ENCODE measurements around the gene MYOCD. TPM values are rescaled to one million over a fixed set of nuclear protein-coding genes. Genes with fewer than 3 reads are reported as not detected.

The MYOCD gene
- total and polyA plus RNA-seq, 2 experiments from 2014 or later: under 0.01 to 0.09 TPM

DNA sequence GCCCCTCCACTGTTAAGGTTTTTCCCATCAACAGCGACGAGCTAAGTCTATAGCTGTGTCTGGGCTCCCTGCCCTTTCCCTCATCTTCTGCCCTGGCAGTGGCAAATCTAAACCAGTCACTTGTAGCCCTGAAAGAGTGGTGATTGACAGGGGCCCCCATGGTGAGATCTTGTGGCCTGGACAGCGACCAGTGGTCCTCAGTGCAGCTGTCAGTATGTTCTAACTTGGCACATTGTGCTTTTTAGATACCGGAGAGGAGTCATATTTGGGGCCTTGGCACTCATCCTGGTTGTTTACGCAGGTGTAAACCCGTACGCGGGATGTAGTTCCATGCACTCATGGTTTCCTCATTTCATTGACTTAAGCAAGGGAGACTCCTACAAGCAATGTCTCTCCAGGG, 66.1 kb downstream of the MYOCD start:
- no peak overlapping the region for H3K27ac ChIP-seq
- no peak for TF ChIP-seq EZH2 (IDR thresholded peaks at IDR 0.05; ENCODE audit: insufficient read depth, poor library complexity, severe bottlenecking)
- no peak for TF ChIP-seq EZH2phosphoT487 (IDR thresholded peaks at IDR 0.05; ENCODE audit: insufficient read depth, low read depth)
- H3K9me3 ChIP-seq (ENCODE audit: low read depth): no peaks in the 10 kb centered on the region
- H3K4me2 ChIP-seq (ENCODE audit: unreplicated experiment): no peak overlapping the region
- H3K27me3 ChIP-seq (replicated peaks; ENCODE audit: insufficient read depth): no peaks in the 10 kb centered on the region; the same call in 1 of the 2 replicates
- no peaks in the 10 kb centered on the region for H3K79me2 ChIP-seq (ENCODE audit: insufficient read depth)
- H4K20me1 ChIP-seq (ENCODE audit: insufficient read depth): no peaks in the 10 kb centered on the region
- no peaks in the 10 kb centered on the region for H3K9me2 ChIP-seq (ENCODE audit: insufficient read depth)
- H3K4me3 ChIP-seq: no peak overlapping the region
- H2AFZ ChIP-seq: no peak overlapping the region
- WGBS, 2 experiments (ENCODE audit: low coverage in 1 of 2, low lambda C conversion rate in 2 of 2, missing lambda C conversion rate in 2 of 2): 89 to 92% methylated on average over 8 of the region's 8 CpGs
- no peak for DNase-seq
- 0 out of 2 replicates have a peak, but pooled peaks cover 4% of the 10 kb centered on the region for H3F3A ChIP-seq (ENCODE audit: insufficient read depth)
- peaks cover 20% of the 10 kb centered on the region; the same call in 1 of the 2 replicates for H3K4me1 ChIP-seq (ENCODE audit: insufficient read depth)
- in situ Hi-C loops (cut with MboI): no loop called here
- no peaks in the 10 kb centered on the region for H3K36me3 ChIP-seq (ENCODE audit: low read depth)
- no peak overlapping the region for H3K9ac ChIP-seq

DNA sequence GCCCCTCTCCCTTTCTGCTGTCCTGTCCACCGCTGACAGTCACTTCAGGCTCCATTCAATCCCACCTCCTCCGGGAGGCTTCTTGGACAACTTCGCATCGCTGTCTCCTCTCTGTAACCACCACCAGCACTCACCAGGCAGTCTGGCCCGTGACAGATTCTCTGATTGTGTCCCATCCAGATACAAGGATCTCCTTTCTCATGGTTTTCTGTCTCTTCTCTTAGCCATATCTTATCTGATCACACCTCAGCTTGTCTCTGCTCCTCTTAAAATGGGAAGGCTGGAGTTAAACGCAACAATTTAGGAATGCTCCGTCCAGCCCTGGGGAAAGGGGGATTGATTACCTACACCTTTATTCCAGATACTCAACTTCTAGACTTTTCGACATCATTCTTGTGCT, 66.7 kb downstream of the MYOCD start:
- Histone ChIP-seq H3F3A (ENCODE audit: insufficient read depth) (0 out of 2 replicates have a peak, but pooled peaks cover 4% of the 10 kb centered on the region), H3K9me3 (ENCODE audit: low read depth) (no peaks in the 10 kb centered on the region), H3K4me1 (ENCODE audit: insufficient read depth) (peaks cover 15% of the 10 kb centered on the region; the same call in 1 of the 2 replicates), H3K4me3 (no peak overlapping the region), H3K36me3 (ENCODE audit: low read depth) (no peaks in the 10 kb centered on the region), H2AFZ (no peak overlapping the region), H3K9ac (no peak overlapping the region), H3K27me3 (replicated peaks; ENCODE audit: insufficient read depth) (no peaks in the 10 kb centered on the region; the same call in 1 of the 2 replicates), H3K4me2 (ENCODE audit: unreplicated experiment) (no peak overlapping the region), H3K27ac (no peak overlapping the region), H3K9me2 (ENCODE audit: insufficient read depth) (no peaks in the 10 kb centered on the region), H4K20me1 (ENCODE audit: insufficient read depth) (no peaks in the 10 kb centered on the region), H3K79me2 (ENCODE audit: insufficient read depth) (no peaks in the 10 kb centered on the region)
- no peak for TF ChIP-seq EZH2 (IDR thresholded peaks at IDR 0.05; ENCODE audit: insufficient read depth, poor library complexity, severe bottlenecking)
- TF ChIP-seq EZH2phosphoT487 (IDR thresholded peaks at IDR 0.05; ENCODE audit: insufficient read depth, low read depth): no peak
- WGBS, 2 experiments (ENCODE audit: low coverage in 1 of 2, low lambda C conversion rate in 2 of 2, missing lambda C conversion rate in 2 of 2): 85 to 88% methylated on average over 8 of the region's 8 CpGs
- DNase-seq: no peak
- in situ Hi-C loops (cut with MboI): no loop called here

DNA sequence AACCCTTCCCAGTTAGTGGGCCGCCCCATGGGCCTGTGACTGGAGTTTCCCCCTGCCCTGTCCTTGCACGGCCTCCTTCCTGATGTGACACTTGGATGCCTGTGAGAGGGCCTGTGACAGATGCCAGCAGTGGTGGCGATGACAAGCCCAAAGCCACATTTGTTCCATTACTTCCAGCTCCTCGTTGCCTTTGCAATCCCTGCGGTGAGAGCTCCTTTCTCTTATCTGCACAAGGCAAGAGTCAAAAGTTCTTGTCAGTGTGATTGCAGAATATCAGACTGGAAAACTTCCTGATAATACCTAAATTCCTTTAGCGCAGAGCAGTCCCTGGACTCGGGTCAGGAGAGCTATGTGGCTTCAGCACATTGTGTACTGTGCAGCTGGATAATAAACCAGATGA, 69.2 kb downstream of the MYOCD start:
- Histone ChIP-seq H3K9me2 (ENCODE audit: insufficient read depth) (no peaks in the 10 kb centered on the region), H3F3A (ENCODE audit: insufficient read depth) (0 out of 2 replicates have a peak, but pooled peaks cover 4% of the 10 kb centered on the region), H3K4me3 (no peak overlapping the region), H3K27me3 (replicated peaks; ENCODE audit: insufficient read depth) (peaks cover 14% of the 10 kb centered on the region; the same call in 1 of the 2 replicates), H3K9me3 (ENCODE audit: low read depth) (no peaks in the 10 kb centered on the region), H3K4me2 (ENCODE audit: unreplicated experiment) (no peak overlapping the region), H4K20me1 (ENCODE audit: insufficient read depth) (no peaks in the 10 kb centered on the region), H3K9ac (no peak overlapping the region), H3K36me3 (ENCODE audit: low read depth) (no peaks in the 10 kb centered on the region), H3K4me1 (ENCODE audit: insufficient read depth) (0 out of 2 replicates have a peak, but pooled peaks cover 10% of the 10 kb centered on the region), H2AFZ (no peak overlapping the region), H3K79me2 (ENCODE audit: insufficient read depth) (no peaks in the 10 kb centered on the region), H3K27ac (no peak overlapping the region)
- DNase-seq: no peak
- TF ChIP-seq EZH2phosphoT487 (IDR thresholded peaks at IDR 0.05; ENCODE audit: insufficient read depth, low read depth): no peak
- TF ChIP-seq EZH2 (IDR thresholded peaks at IDR 0.05; ENCODE audit: insufficient read depth, poor library complexity, severe bottlenecking): no peak
- in situ Hi-C loops (cut with MboI): no loop called here
- WGBS, 2 experiments (ENCODE audit: low coverage in 1 of 2, low lambda C conversion rate in 2 of 2, missing lambda C conversion rate in 2 of 2): 31% methylated on average over 7 of the region's 7 CpGs

DNA sequence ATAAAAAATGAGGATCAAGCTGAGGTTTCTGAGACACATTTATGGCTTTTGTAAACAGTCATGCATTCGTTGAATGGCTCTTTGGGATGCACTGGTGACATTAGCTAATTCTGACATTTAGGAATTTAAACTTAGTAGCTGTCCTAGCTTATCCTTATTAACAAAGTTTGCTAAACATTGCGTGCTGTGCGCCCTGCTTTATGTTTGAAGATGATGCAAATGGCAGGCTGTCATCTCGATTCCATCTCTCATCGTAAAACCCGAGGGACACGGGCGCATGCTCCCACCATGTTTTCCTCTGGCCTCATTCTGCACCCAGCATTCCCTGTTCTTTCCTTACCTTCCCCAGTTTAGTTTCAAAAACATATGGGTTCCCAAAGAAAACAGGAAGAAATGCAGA, 69.8 kb downstream of the MYOCD start:
- no peak overlapping the region for H3K9ac ChIP-seq
- no peak for DNase-seq
- no peaks in the 10 kb centered on the region for H4K20me1 ChIP-seq (ENCODE audit: insufficient read depth)
- 69 to 73% methylated on average over 8 of the region's 8 CpGs for WGBS, 2 experiments (ENCODE audit: low coverage in 1 of 2, low lambda C conversion rate in 2 of 2, missing lambda C conversion rate in 2 of 2)
- H3K9me3 ChIP-seq (ENCODE audit: low read depth): no peaks in the 10 kb centered on the region
- H3K27me3 ChIP-seq (replicated peaks; ENCODE audit: insufficient read depth): peaks cover 14% of the 10 kb centered on the region; the same call in 1 of the 2 replicates
- no peak for TF ChIP-seq EZH2 (IDR thresholded peaks at IDR 0.05; ENCODE audit: insufficient read depth, poor library complexity, severe bottlenecking)
- TF ChIP-seq EZH2phosphoT487 (IDR thresholded peaks at IDR 0.05; ENCODE audit: insufficient read depth, low read depth): no peak
- no peaks in the 10 kb centered on the region for H3K36me3 ChIP-seq (ENCODE audit: low read depth)
- no peak overlapping the region for H3K4me3 ChIP-seq
- H3K9me2 ChIP-seq (ENCODE audit: insufficient read depth): no peaks in the 10 kb centered on the region
- no peak overlapping the region for H3K4me2 ChIP-seq (ENCODE audit: unreplicated experiment)
- H3F3A ChIP-seq (ENCODE audit: insufficient read depth): 0 out of 2 replicates have a peak, but pooled peaks cover 2% of the 10 kb centered on the region
- H3K4me1 ChIP-seq (ENCODE audit: insufficient read depth): 0 out of 2 replicates have a peak, but pooled peaks cover 9% of the 10 kb centered on the region
- no peaks in the 10 kb centered on the region for H3K79me2 ChIP-seq (ENCODE audit: insufficient read depth)
- in situ Hi-C loops (cut with MboI): no loop called here
- no peak overlapping the region for H2AFZ ChIP-seq
- no peak overlapping the region for H3K27ac ChIP-seq
